Nephron progenitor cell (in vitro differentiated cells): Measurements from ENCODE around the gene GRIK2.

Experiments
- DNase-seq: peaks from one replicate; pipeline ENCODE4 v3.0.0; 2021
- H3K27ac Mint-ChIP-seq: 2 replicates; pipeline ENCODE4 v1.8.0; 2021; ENCODE audit warnings: mild to moderate bottlenecking, moderate library complexity, mixed read lengths
- H3K27me3 Mint-ChIP-seq: 2 replicates; pipeline ENCODE4 v1.8.0; 2021; ENCODE audit warnings: mild to moderate bottlenecking, low read depth, mixed read lengths; ENCODE audit not compliant: poor library complexity
- H3K36me3 Mint-ChIP-seq: 2 replicates; pipeline ENCODE4 v1.8.0; 2021; ENCODE audit warnings: low read depth, mixed read lengths
- H3K4me1 Mint-ChIP-seq: 2 replicates; pipeline ENCODE4 v1.8.0; 2021; ENCODE audit warnings: mixed read lengths
- H3K4me3 Mint-ChIP-seq: 2 replicates; pipeline ENCODE4 v1.8.0; 2021; ENCODE audit warnings: mild to moderate bottlenecking, moderate library complexity, mixed read lengths
- H3K9me3 Mint-ChIP-seq: 2 replicates; pipeline ENCODE4 v1.8.0; 2021; ENCODE audit warnings: mild to moderate bottlenecking, moderate library complexity, mixed read lengths
- TF ChIP-seq, protein P1 (sequence below): fragments of 200-600 bp; sonication (generic); IDR thresholded peaks from 2 replicates; pipeline ENCODE4 v1.5.0; 2021; ENCODE audit warnings: antibody characterized with exemption

The GRIK2 gene

GRCh38 chr6:101738481-101738880 is 345.0 kb downstream of the GRIK2 start:
- Mint-ChIP-seq H3K4me3 (no peak overlapping the region), H3K9me3 (peaks cover 20% of the 10 kb centered on the region), H3K27me3 (no peaks in the 10 kb centered on the region), H3K4me1 (peaks cover 12% of the 10 kb centered on the region), H3K36me3 (peaks cover 5% of the 10 kb centered on the region), H3K27ac (no peak overlapping the region)
- TF ChIP-seq, protein P1, sequence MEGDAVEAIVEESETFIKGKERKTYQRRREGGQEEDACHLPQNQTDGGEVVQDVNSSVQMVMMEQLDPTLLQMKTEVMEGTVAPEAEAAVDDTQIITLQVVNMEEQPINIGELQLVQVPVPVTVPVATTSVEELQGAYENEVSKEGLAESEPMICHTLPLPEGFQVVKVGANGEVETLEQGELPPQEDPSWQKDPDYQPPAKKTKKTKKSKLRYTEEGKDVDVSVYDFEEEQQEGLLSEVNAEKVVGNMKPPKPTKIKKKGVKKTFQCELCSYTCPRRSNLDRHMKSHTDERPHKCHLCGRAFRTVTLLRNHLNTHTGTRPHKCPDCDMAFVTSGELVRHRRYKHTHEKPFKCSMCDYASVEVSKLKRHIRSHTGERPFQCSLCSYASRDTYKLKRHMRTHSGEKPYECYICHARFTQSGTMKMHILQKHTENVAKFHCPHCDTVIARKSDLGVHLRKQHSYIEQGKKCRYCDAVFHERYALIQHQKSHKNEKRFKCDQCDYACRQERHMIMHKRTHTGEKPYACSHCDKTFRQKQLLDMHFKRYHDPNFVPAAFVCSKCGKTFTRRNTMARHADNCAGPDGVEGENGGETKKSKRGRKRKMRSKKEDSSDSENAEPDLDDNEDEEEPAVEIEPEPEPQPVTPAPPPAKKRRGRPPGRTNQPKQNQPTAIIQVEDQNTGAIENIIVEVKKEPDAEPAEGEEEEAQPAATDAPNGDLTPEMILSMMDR = no peak
- DNase-seq = no peak

- no peak overlapping the region for H3K4me3 Mint-ChIP-seq
- H3K36me3 Mint-ChIP-seq = peaks cover 5% of the 10 kb centered on the region
- DNase-seq = no peak
- TF ChIP-seq, protein P1 = no peak
- H3K27me3 Mint-ChIP-seq = no peaks in the 10 kb centered on the region
- peaks cover 12% of the 10 kb centered on the region for H3K4me1 Mint-ChIP-seq
- peak overlapping the region; percentile 46 for H3K27ac Mint-ChIP-seq
- H3K9me3 Mint-ChIP-seq = peaks cover 14% of the 10 kb centered on the region
These were observed 347.1 kb downstream of the GRIK2 start for GRCh38 chr6:101740631-101741030.

GRCh38 chr6:101741474-101742171 is 348.1 kb downstream of the GRIK2 start:
- peaks cover 12% of the 10 kb centered on the region for H3K4me1 Mint-ChIP-seq
- peaks cover 8% of the 10 kb centered on the region for H3K9me3 Mint-ChIP-seq
- peaks cover 5% of the 10 kb centered on the region for H3K36me3 Mint-ChIP-seq
- DNase-seq = no peak
- H3K27me3 Mint-ChIP-seq = no peaks in the 10 kb centered on the region
- H3K4me3 Mint-ChIP-seq = no peak overlapping the region
- TF ChIP-seq, protein P1 = no peak
- H3K27ac Mint-ChIP-seq = peak overlapping the region; percentile 45

- Mint-ChIP-seq H3K27ac (no peak overlapping the region), H3K9me3 (no peaks in the 10 kb centered on the region), H3K27me3 (no peaks in the 10 kb centered on the region), H3K36me3 (no peaks in the 10 kb centered on the region), H3K4me3 (no peak overlapping the region), H3K4me1 (no peaks in the 10 kb centered on the region)
- DNase-seq = no peak
- TF ChIP-seq, protein P1 = no peak
These were observed 353.7 kb downstream of the GRIK2 start for GRCh38 chr6:101747160-101747559.

- Mint-ChIP-seq H3K27ac (no peak overlapping the region), H3K27me3 (no peaks in the 10 kb centered on the region), H3K4me1 (no peaks in the 10 kb centered on the region), H3K4me3 (no peak overlapping the region), H3K9me3 (no peaks in the 10 kb centered on the region), H3K36me3 (no peaks in the 10 kb centered on the region)
- no peak for DNase-seq
- TF ChIP-seq, protein P1 = no peak
These were observed 354.2 kb downstream of the GRIK2 start for GRCh38 chr6:101747716-101748115.

GRCh38 chr6:101755931-101756330 is 362.4 kb downstream of the GRIK2 start:
- TF ChIP-seq, protein P1 = no peak
- Mint-ChIP-seq H3K9me3 (no peaks in the 10 kb centered on the region), H3K27ac (no peak overlapping the region), H3K36me3 (no peaks in the 10 kb centered on the region), H3K4me1 (no peaks in the 10 kb centered on the region), H3K27me3 (no peaks in the 10 kb centered on the region), H3K4me3 (no peak overlapping the region)
- no peak for DNase-seq
